Peyer's patch (tissue), 4 donors: ENCODE data around the gene CHRM1.

Experiments
- CTCF ChIP-seq, 6 experiments: fragments of 450-650 bp in 4 of 6; fragments of 200-600 bp in 2 of 6; sonication (generic) in 1 of 6; IDR thresholded peaks; one replicate each; pipeline ENCODE4 v1.5.1; 2017 to 2019; ENCODE audit warnings: antibody characterized with exemption in 6 of 6, mild to moderate bottlenecking in 3 of 6, moderate library complexity in 1 of 6
- POLR2A ChIP-seq, 2 donors: fragments of 450-650 bp; IDR thresholded peaks; one replicate each; pipeline ENCODE4 v1.5.1; 2017; ENCODE audit warnings: antibody characterized with exemption in 2 of 2, mild to moderate bottlenecking in 2 of 2, moderate library complexity in 2 of 2

- TF ChIP-seq CTCF (IDR thresholded peaks at IDR 0.05) = no peak
- no peak for TF ChIP-seq POLR2A (IDR thresholded peaks at IDR 0.05)
These were observed 35.9 kb downstream of the CHRM1 start for GRCh38 chr11:62885137-62885750.
